SK-N-SH (cell line): Measurements from ENCODE around the gene CSTPP1. TPM values are rescaled to one million over a fixed set of nuclear protein-coding genes. Genes with fewer than 3 reads are reported as not detected.
A peak's percentile ranks its signal among the peaks of the same experiment; 100 is the strongest.

Experiments
- CTCF ChIA-PET: fragments of 300-600, 350-600 bp; formaldehyde crosslinking; extraction: SDS; loops from one replicate; lab custom pipeline; 2021; lab: Yijun Ruan, JAX
- POLR2A ChIA-PET: fragments of 350-600 bp; sonication (Branson Sonifier 250); formaldehyde crosslinking; extraction: SDS; loops from one replicate; lab custom pipeline; 2020; ENCODE audit warnings: antibody characterized with exemption, inconsistent platforms; lab: Yijun Ruan, JAX
- DNase-seq: peaks from one replicate; pipeline ENCODE4 v3.0.0; 2012
- H2AFZ ChIP-seq: fragments of 200-600 bp; sonication (generic); 2 replicates; pipeline ENCODE4 v1.8.1; 2016; ENCODE audit warnings: antibody characterized with exemption, mild to moderate bottlenecking, low read depth
- H3F3A ChIP-seq: fragments of 200-600 bp; sonication (generic); replicated peaks from 2 replicates; pipeline ENCODE3; 2016; ENCODE audit warnings: antibody characterized with exemption, mild to moderate bottlenecking; ENCODE audit not compliant: insufficient read depth
- H3K27ac ChIP-seq, 2 experiments: fragments of 200-500 bp in 1 of 2; fragments of 200-600 bp in 1 of 2; sonication (Bioruptor generic) in 1 of 2; sonication (generic), shearing (Covaris generic) in 1 of 2; 2 replicates each; pipeline versions ENCODE4 v1.5.1 to v1.6.1; 2014 to 2016; ENCODE audit warnings: low read depth in 2 of 2, inconsistent platforms in 1 of 2, low read length in 1 of 2, mild to moderate bottlenecking in 1 of 2, mixed read lengths in 1 of 2
- H3K27me3 ChIP-seq: fragments of 200-600 bp; sonication (generic), shearing (Covaris generic); 2 replicates; pipeline ENCODE4 v1.6.1; 2016; ENCODE audit warnings: mixed run types; ENCODE audit not compliant: insufficient read depth
- H3K36me3 ChIP-seq, 2 experiments: fragments of 200-500 bp in 1 of 2; fragments of 200-600 bp in 1 of 2; sonication (Bioruptor generic) in 1 of 2; sonication (generic) in 1 of 2; replicated peaks in 1 of 2; 2 replicates each; pipeline versions ENCODE3 to v1.5.1; 2014 to 2016; ENCODE audit warnings: low read length in 1 of 2, mild to moderate bottlenecking in 1 of 2; ENCODE audit not compliant: insufficient read depth in 2 of 2, control insufficient read depth in 1 of 2
- H3K4me1 ChIP-seq, 2 experiments: fragments of 200-500 bp in 1 of 2; fragments of 200-600 bp in 1 of 2; sonication (Bioruptor generic) in 1 of 2; sonication (generic), shearing (Covaris generic) in 1 of 2; 2 replicates each; pipeline versions ENCODE4 v1.5.1 to v1.6.1; 2014 to 2016; ENCODE audit warnings: low read depth in 1 of 2, low read length in 1 of 2, mixed run types in 1 of 2; ENCODE audit not compliant: insufficient read depth in 2 of 2, control insufficient read depth in 1 of 2
- H3K4me2 ChIP-seq: fragments of 200-600 bp; sonication (generic), shearing (Covaris generic); 2 replicates; pipeline ENCODE4 v1.6.1; 2017; ENCODE audit warnings: mixed run types
- H3K4me3 ChIP-seq, 2 experiments: fragments of 200-500 bp in 1 of 2; fragments of 200-600 bp in 1 of 2; sonication (Bioruptor generic) in 1 of 2; sonication (generic), shearing (Covaris generic) in 1 of 2; 2 replicates each; pipeline versions ENCODE4 v1.5.1 to v1.8.1; 2014 to 2016; ENCODE audit warnings: low read depth in 2 of 2, inconsistent platforms in 1 of 2, low read length in 1 of 2, mild to moderate bottlenecking in 1 of 2, mixed read lengths in 1 of 2, moderate library complexity in 1 of 2
- H3K79me2 ChIP-seq: fragments of 200-600 bp; sonication (generic); 2 replicates; pipeline ENCODE4 v1.8.1; 2017; ENCODE audit warnings: mild to moderate bottlenecking; ENCODE audit not compliant: insufficient read depth
- H3K9ac ChIP-seq: fragments of 200-600 bp; sonication (generic); 2 replicates; pipeline ENCODE4 v1.6.1; 2017; ENCODE audit warnings: mixed run types
- H3K9me2 ChIP-seq: fragments of 200-600 bp; sonication (generic); 2 replicates; pipeline ENCODE4 v1.6.1; 2017; ENCODE audit warnings: mixed run types
- H3K9me3 ChIP-seq: fragments of 200-600 bp; sonication (generic); 2 replicates; pipeline ENCODE4 v1.6.1; 2017; ENCODE audit warnings: mixed run types, mild to moderate bottlenecking, moderate library complexity
- H4K20me1 ChIP-seq: fragments of 200-600 bp; sonication (generic); 2 replicates; pipeline ENCODE4 v1.6.1; 2017; ENCODE audit warnings: mild to moderate bottlenecking, mixed run types; ENCODE audit not compliant: insufficient read depth
- ELF1 ChIP-seq: IDR thresholded peaks from 2 replicates; pipeline ENCODE4 v1.4.0; 2012
- EZH2phosphoT487 ChIP-seq: fragments of 200-600 bp; sonication (generic); IDR thresholded peaks from 2 replicates; pipeline ENCODE4 v1.6.1; 2017; ENCODE audit warnings: low read depth, mixed run types, mild to moderate bottlenecking, antibody characterized with exemption, moderate library complexity, borderline replicate concordance
- FOSL2 ChIP-seq: IDR thresholded peaks from 2 replicates; pipeline ENCODE4 v1.4.0; 2012; ENCODE audit warnings: low read depth, mild to moderate bottlenecking, moderate library complexity, borderline replicate concordance
- FOXM1 ChIP-seq: IDR thresholded peaks from 2 replicates; pipeline ENCODE4 v1.4.0; 2012; ENCODE audit warnings: low read depth, mild to moderate bottlenecking
- GABPA ChIP-seq: IDR thresholded peaks from 2 replicates; pipeline ENCODE4 v1.4.0; 2012; ENCODE audit warnings: low read depth, mild to moderate bottlenecking
- GATA2 ChIP-seq: sonication (generic); formaldehyde crosslinking; IDR thresholded peaks from 2 replicates; pipeline ENCODE4 v1.5.0; 2020; ENCODE audit warnings: mild to moderate bottlenecking, missing genetic modification reagents
- JUND ChIP-seq: IDR thresholded peaks from 2 replicates; pipeline ENCODE4 v1.4.0; 2012
- MAX ChIP-seq: IDR thresholded peaks from 2 replicates; pipeline ENCODE4 v1.4.0; 2012; ENCODE audit warnings: low read depth
- MXI1 ChIP-seq: IDR thresholded peaks from 2 replicates; pipeline ENCODE4 v1.6.1; 2012; ENCODE audit warnings: mild to moderate bottlenecking, low read depth, low read length, improper control_type of control experiment
- POLR2AphosphoS5 ChIP-seq: IDR thresholded peaks from 2 replicates; pipeline ENCODE4 v1.6.1; 2012; ENCODE audit warnings: low read depth, low read length
- RCOR1 ChIP-seq: fragments of 150-350 bp; IDR thresholded peaks from 2 replicates; pipeline ENCODE4 v1.6.1; 2017; ENCODE audit warnings: antibody characterized with exemption, low read length
- RFX5 ChIP-seq: IDR thresholded peaks from 2 replicates; pipeline ENCODE4 v1.6.1; 2012; ENCODE audit warnings: mild to moderate bottlenecking, improper control_type of control experiment, low read length
- RXRA ChIP-seq: IDR thresholded peaks from 2 replicates; pipeline ENCODE4 v1.4.0; 2012; ENCODE audit warnings: low read depth, mild to moderate bottlenecking, borderline replicate concordance
- TAF1 ChIP-seq: IDR thresholded peaks from 2 replicates; pipeline ENCODE4 v1.6.1; 2012; ENCODE audit warnings: low read depth, mild to moderate bottlenecking, low read length, moderate library complexity, borderline replicate concordance
- TCF12 ChIP-seq: IDR thresholded peaks from 2 replicates; pipeline ENCODE4 v1.4.0; 2012
- TEAD4 ChIP-seq: IDR thresholded peaks from 2 replicates; pipeline ENCODE4 v1.4.0; 2012; ENCODE audit warnings: mild to moderate bottlenecking, borderline replicate concordance; ENCODE audit not compliant: insufficient read depth
- USF2 ChIP-seq: fragments of 150-350 bp; IDR thresholded peaks from 2 replicates; pipeline ENCODE4 v1.6.1; 2017; ENCODE audit warnings: antibody characterized with exemption, low read length, low read depth, borderline replicate concordance
- ZBTB33 ChIP-seq: IDR thresholded peaks from 2 replicates; pipeline ENCODE4 v1.4.0; 2012; ENCODE audit warnings: low read depth, borderline replicate concordance
- WGBS: methylation state at CpG from one replicate; pipeline ENCODE4 v1.1.6; 2017; ENCODE audit warnings: low lambda C conversion rate; 5-methylcytosine and 5-hydroxymethylcytosine counted together
- polyA plus RNA-seq, 3 experiments: library from polyadenylated mRNA; depleted of rRNA; stranded (reverse); fragments of >200 nt; gene quantifications; 2 replicates each; pipeline ENCODE4 v1.2.3, GENCODE V29; 2012
- TF ChIP-seq, protein P1 (sequence below): IDR thresholded peaks from 2 replicates; pipeline ENCODE4 v1.4.0; 2012; ENCODE audit warnings: low read depth, borderline replicate concordance
- TF ChIP-seq, protein P2 (sequence below): fragments of 150-350 bp; IDR thresholded peaks from 2 replicates; pipeline ENCODE4 v1.6.1; 2016; ENCODE audit warnings: mild to moderate bottlenecking, low read depth, low read length
- TF ChIP-seq, protein P3 (sequence below): IDR thresholded peaks from 2 replicates; pipeline ENCODE4 v1.6.1; 2012; ENCODE audit warnings: mild to moderate bottlenecking, low read depth, low read length, moderate library complexity
- TF ChIP-seq, protein P4 (sequence below): IDR thresholded peaks from 2 replicates; pipeline ENCODE4; 2012

The CSTPP1 gene
- polyA plus RNA-seq, 1 of the 3 experiments (the other 2 are of a cell fraction), result 85.7 TPM

DNA sequence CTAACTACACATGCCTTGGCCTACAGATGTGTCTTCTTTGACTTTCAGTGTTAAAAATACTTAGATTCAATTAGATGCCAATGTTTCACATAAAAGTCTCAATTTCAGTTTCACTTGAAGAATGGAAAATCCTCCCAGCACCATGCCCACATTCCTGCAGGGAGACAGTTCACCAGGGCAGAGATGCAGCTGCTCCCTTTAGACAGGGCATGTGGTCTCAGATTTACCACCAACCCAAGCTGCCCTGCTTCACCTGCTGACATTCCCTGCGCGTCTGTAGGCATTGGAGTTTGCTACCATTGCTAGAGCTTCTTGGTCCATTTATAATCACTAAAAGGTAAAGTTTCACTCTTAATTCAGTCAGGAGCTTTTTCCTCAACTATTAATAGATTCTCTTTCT is 126.2 kb downstream of the CSTPP1 start (continued):
- TF ChIP-seq USF2 (no peak), GABPA (no peak), FOSL2 (no peak), MAX (no peak), RFX5 (no peak), TAF1 (no peak)
- TF ChIP-seq, protein P1, sequence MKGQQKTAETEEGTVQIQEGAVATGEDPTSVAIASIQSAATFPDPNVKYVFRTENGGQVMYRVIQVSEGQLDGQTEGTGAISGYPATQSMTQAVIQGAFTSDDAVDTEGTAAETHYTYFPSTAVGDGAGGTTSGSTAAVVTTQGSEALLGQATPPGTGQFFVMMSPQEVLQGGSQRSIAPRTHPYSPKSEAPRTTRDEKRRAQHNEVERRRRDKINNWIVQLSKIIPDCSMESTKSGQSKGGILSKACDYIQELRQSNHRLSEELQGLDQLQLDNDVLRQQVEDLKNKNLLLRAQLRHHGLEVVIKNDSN, result no peak
- TF ChIP-seq, protein P2, sequence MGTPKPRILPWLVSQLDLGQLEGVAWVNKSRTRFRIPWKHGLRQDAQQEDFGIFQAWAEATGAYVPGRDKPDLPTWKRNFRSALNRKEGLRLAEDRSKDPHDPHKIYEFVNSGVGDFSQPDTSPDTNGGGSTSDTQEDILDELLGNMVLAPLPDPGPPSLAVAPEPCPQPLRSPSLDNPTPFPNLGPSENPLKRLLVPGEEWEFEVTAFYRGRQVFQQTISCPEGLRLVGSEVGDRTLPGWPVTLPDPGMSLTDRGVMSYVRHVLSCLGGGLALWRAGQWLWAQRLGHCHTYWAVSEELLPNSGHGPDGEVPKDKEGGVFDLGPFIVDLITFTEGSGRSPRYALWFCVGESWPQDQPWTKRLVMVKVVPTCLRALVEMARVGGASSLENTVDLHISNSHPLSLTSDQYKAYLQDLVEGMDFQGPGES, result no peak

DNA sequence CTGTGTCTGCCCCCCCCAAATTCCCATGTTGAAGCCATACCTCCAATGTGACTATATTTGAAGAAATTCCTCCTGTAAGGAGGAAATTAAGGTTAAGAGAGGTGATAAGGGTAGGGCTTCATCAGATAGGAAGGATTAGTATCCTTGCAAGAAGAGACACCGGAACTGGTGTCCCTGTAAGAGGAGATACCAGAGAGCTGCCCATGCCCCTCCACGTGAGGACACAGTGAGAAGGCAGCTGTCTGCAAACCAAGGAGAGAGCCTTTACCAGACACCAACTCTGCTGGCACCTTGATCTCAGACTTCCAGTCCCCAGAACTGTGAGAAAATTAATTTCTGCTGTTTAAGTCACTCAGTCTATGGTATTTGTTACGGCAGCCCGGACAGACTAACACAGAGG is 130.8 kb downstream of the CSTPP1 start:
- Histone ChIP-seq H3K27ac (peak overlapping the region in 1 of 2 experiments; percentile 31; a peak in 1 of 4 replicates), H3K79me2 (no peaks in the 10 kb centered on the region), H3K4me3 (no peak overlapping the region), H3K4me2 (no peak overlapping the region), H3K9ac (no peak overlapping the region), H4K20me1 (no peaks in the 10 kb centered on the region), H3K36me3 (no peaks in the 10 kb centered on the region), H3K9me3 (no peaks in the 10 kb centered on the region), H3K4me1 (peaks cover 3 to 12% of the 10 kb centered on the region in 2 experiments; a peak in 3 of 4 replicates), H3K9me2 (no peaks in the 10 kb centered on the region), H3F3A (no peaks in the 10 kb centered on the region), H2AFZ (no peak overlapping the region), H3K27me3 (no peaks in the 10 kb centered on the region)
- no peak for TF ChIP-seq POLR2AphosphoS5
- no peak for TF ChIP-seq ELF1
- TF ChIP-seq RCOR1, result no peak
- no peak for TF ChIP-seq TEAD4
- TF ChIP-seq, protein P3, sequence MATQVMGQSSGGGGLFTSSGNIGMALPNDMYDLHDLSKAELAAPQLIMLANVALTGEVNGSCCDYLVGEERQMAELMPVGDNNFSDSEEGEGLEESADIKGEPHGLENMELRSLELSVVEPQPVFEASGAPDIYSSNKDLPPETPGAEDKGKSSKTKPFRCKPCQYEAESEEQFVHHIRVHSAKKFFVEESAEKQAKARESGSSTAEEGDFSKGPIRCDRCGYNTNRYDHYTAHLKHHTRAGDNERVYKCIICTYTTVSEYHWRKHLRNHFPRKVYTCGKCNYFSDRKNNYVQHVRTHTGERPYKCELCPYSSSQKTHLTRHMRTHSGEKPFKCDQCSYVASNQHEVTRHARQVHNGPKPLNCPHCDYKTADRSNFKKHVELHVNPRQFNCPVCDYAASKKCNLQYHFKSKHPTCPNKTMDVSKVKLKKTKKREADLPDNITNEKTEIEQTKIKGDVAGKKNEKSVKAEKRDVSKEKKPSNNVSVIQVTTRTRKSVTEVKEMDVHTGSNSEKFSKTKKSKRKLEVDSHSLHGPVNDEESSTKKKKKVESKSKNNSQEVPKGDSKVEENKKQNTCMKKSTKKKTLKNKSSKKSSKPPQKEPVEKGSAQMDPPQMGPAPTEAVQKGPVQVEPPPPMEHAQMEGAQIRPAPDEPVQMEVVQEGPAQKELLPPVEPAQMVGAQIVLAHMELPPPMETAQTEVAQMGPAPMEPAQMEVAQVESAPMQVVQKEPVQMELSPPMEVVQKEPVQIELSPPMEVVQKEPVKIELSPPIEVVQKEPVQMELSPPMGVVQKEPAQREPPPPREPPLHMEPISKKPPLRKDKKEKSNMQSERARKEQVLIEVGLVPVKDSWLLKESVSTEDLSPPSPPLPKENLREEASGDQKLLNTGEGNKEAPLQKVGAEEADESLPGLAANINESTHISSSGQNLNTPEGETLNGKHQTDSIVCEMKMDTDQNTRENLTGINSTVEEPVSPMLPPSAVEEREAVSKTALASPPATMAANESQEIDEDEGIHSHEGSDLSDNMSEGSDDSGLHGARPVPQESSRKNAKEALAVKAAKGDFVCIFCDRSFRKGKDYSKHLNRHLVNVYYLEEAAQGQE, result no peak
- no peak for TF ChIP-seq JUND
- no peak for TF ChIP-seq MAX
- TF ChIP-seq EZH2phosphoT487, result no peak
- TF ChIP-seq, protein P4, sequence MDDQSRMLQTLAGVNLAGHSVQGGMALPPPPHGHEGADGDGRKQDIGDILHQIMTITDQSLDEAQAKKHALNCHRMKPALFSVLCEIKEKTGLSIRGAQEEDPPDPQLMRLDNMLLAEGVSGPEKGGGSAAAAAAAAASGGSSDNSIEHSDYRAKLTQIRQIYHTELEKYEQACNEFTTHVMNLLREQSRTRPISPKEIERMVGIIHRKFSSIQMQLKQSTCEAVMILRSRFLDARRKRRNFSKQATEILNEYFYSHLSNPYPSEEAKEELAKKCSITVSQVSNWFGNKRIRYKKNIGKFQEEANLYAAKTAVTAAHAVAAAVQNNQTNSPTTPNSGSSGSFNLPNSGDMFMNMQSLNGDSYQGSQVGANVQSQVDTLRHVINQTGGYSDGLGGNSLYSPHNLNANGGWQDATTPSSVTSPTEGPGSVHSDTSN, result no peak
- no peak for TF ChIP-seq RXRA
- TF ChIP-seq GATA2, result no peak
- TF ChIP-seq GABPA, result no peak
- TF ChIP-seq FOXM1, result no peak
- TF ChIP-seq MXI1, result no peak
- no peak for TF ChIP-seq ZBTB33
- TF ChIP-seq TCF12, result no peak
- POLR2A ChIA-PET, result no interaction called here
- CTCF ChIA-PET, result interaction anchor here (4.4 kb wide), 1 partner anchor 86 kb away, joined by 15 read pairs; no protein-coding TSS in a partner anchor
- DNase-seq, result no peak
- 90% methylated on average over 4 of the region's 4 CpGs for WGBS
